CD4-positive, alpha-beta T cell treated with Interleukin-17A for 1 hour (primary cell): ENCODE data around the gene DNAH14.
"Not testable (repeated sequence)": the region's sequence is repeated elsewhere in the genome, so short reads cannot be mapped to it uniquely, and the experiment has no call there.

ENCODE experiments used
- DNase-seq: peaks from one replicate; pipeline ENCODE4 v3.0.0-alpha.2; 2020

The DNAH14 gene

GRCh38 chr1:224929335-224930237, at the start of gene DNAH14:
Gene DNAH14, plus strand, starts transcription at chr1:224929675. Its CDS starts 23,028 bp downstream, at chr1:224952703.
- DNase-seq, result no peak

GRCh38 chr1:224880593-224881307, 48.7 kb upstream of the DNAH14 start:
- no peak for DNase-seq

GRCh38 chr1:224881308-224881692, 48.2 kb upstream of the DNAH14 start:
- DNase-seq, result not testable (repeated sequence)

GRCh38 chr1:224881762-224882211, 47.7 kb upstream of the DNAH14 start:
- no peak for DNase-seq

GRCh38 chr1:224882264-224882663, 47.2 kb upstream of the DNAH14 start:
- DNase-seq, result no peak

GRCh38 chr1:224883091-224883490, 46.4 kb upstream of the DNAH14 start:
- DNase-seq, result no peak

- DNase-seq, result no peak
These were observed 45.1 kb upstream of the DNAH14 start for GRCh38 chr1:224884361-224884801.

GRCh38 chr1:224885376-224885775, 44.1 kb upstream of the DNAH14 start:
- not testable (repeated sequence) for DNase-seq

GRCh38 chr1:224894915-224895314, 34.6 kb upstream of the DNAH14 start:
- no peak for DNase-seq

- DNase-seq, result no peak
These were observed 33.2 kb upstream of the DNAH14 start for GRCh38 chr1:224896130-224896781.

- DNase-seq, result no peak
These were observed 31.7 kb upstream of the DNAH14 start for GRCh38 chr1:224897529-224898327.

- DNase-seq, result no peak
These were observed 30.5 kb upstream of the DNAH14 start for GRCh38 chr1:224898937-224899336.

GRCh38 chr1:224900062-224900630, 29.3 kb upstream of the DNAH14 start:
- DNase-seq, result no peak

- DNase-seq, result no peak
These were observed 28.2 kb upstream of the DNAH14 start for GRCh38 chr1:224901087-224901810.

GRCh38 chr1:224903955-224904354, 25.5 kb upstream of the DNAH14 start:
- DNase-seq, result no peak

GRCh38 chr1:224906340-224906739, 23.1 kb upstream of the DNAH14 start:
- no peak for DNase-seq

GRCh38 chr1:224911217-224911616, 18.3 kb upstream of the DNAH14 start:
- no peak for DNase-seq

- no peak for DNase-seq
These were observed 15.1 kb upstream of the DNAH14 start for GRCh38 chr1:224914292-224914900.

- no peak for DNase-seq
These were observed 10.0 kb upstream of the DNAH14 start for GRCh38 chr1:224919508-224919907.

- DNase-seq, result no peak
These were observed 8.5 kb upstream of the DNAH14 start for GRCh38 chr1:224920930-224921329.

GRCh38 chr1:224921354-224921753, 8.1 kb upstream of the DNAH14 start:
- DNase-seq, result no peak
